Liver (tissue), 9 donors: ENCODE data around the gene POP4. TPM values are rescaled to one million over a fixed set of nuclear protein-coding genes. Genes with fewer than 3 reads are reported as not detected.

Source experiments
- DNase-seq: peaks from one replicate; pipeline ENCODE4 v3.0.0-alpha.2; 2017; ENCODE audit warnings: low spot score
- H3K27ac ChIP-seq, 2 donors: one replicate each; pipeline ENCODE4 v1.7.0; 2013; ENCODE audit warnings: inconsistent platforms in 2 of 2, low read length in 2 of 2, control low read depth in 1 of 2, low read depth in 1 of 2, mild to moderate bottlenecking in 1 of 2
- H3K27me3 ChIP-seq, 4 donors: one replicate each; pipeline versions ENCODE4 v1.6.1 to v1.7.0; 2013; ENCODE audit warnings: low read length in 3 of 4, inconsistent platforms in 1 of 4, mild to moderate bottlenecking in 1 of 4, moderate library complexity in 1 of 4; ENCODE audit not compliant: control insufficient read depth in 4 of 4, insufficient read depth in 4 of 4
- H3K36me3 ChIP-seq, 4 donors: one replicate each; pipeline versions ENCODE4 v1.6.1 to v1.7.0; 2013; ENCODE audit warnings: low read length in 3 of 4, mild to moderate bottlenecking in 3 of 4, low read depth in 1 of 4, moderate library complexity in 1 of 4; ENCODE audit not compliant: control insufficient read depth in 4 of 4, insufficient read depth in 3 of 4
- H3K4me1 ChIP-seq, 4 donors: one replicate each; pipeline versions ENCODE4 v1.6.1 to v1.7.0; 2013; ENCODE audit warnings: low read length in 3 of 4, mild to moderate bottlenecking in 3 of 4, moderate library complexity in 1 of 4; ENCODE audit not compliant: control insufficient read depth in 4 of 4, insufficient read depth in 4 of 4
- H3K4me3 ChIP-seq, 3 donors: one replicate each; pipeline versions ENCODE4 v1.6.1 to v1.7.0; 2013; ENCODE audit warnings: low read length in 3 of 3, control low read depth in 1 of 3, low read depth in 1 of 3, mild to moderate bottlenecking in 1 of 3
- H3K9ac ChIP-seq, 2 donors: one replicate each; pipeline ENCODE4 v1.7.0; 2013; ENCODE audit warnings: low read length in 2 of 2, mild to moderate bottlenecking in 2 of 2, moderate library complexity in 2 of 2, control low read depth in 1 of 2, low read depth in 1 of 2
- H3K9me3 ChIP-seq, 4 donors: one replicate each; pipeline versions ENCODE4 v1.6.1 to v1.7.0; 2013; ENCODE audit warnings: low read length in 3 of 4; ENCODE audit not compliant: control insufficient read depth in 4 of 4
- EGR1 ChIP-seq, 2 donors: IDR thresholded peaks; 2 replicates each; pipeline ENCODE4 v1.6.1; 2016 to 2018; ENCODE audit warnings: antibody characterized with exemption in 2 of 2, low read depth in 2 of 2
- FOXA1 ChIP-seq: IDR thresholded peaks from 2 replicates; pipeline ENCODE4 v1.6.1; 2016; ENCODE audit warnings: antibody characterized with exemption
- FOXA2 ChIP-seq: IDR thresholded peaks from 2 replicates; pipeline ENCODE4 v1.6.1; 2016; ENCODE audit warnings: antibody characterized with exemption
- GABPA ChIP-seq, 2 donors: IDR thresholded peaks in 1 of 2; conservative IDR thresholded peaks in 1 of 2; 2 replicates each; pipeline ENCODE4 v1.6.1; 2016; ENCODE audit warnings: antibody characterized with exemption in 2 of 2, mild to moderate bottlenecking in 1 of 2, moderate library complexity in 1 of 2
- HNF4A ChIP-seq, 2 donors: conservative IDR thresholded peaks; 2 replicates each; pipeline ENCODE4 v1.6.1; 2016; ENCODE audit warnings: antibody characterized with exemption in 2 of 2, mild to moderate bottlenecking in 2 of 2
- HNF4G ChIP-seq: IDR thresholded peaks from 2 replicates; pipeline ENCODE4 v1.6.1; 2016; ENCODE audit warnings: antibody characterized with exemption
- JUND ChIP-seq, 2 donors: IDR thresholded peaks; 2 replicates each; pipeline ENCODE4 v1.6.1; 2016; ENCODE audit warnings: antibody characterized with exemption in 2 of 2
- NR2F2 ChIP-seq: IDR thresholded peaks from 2 replicates; pipeline ENCODE4 v1.6.1; 2016; ENCODE audit warnings: antibody characterized with exemption
- RAD21 ChIP-seq, 2 donors: IDR thresholded peaks; 2 replicates each; pipeline ENCODE4 v1.6.1; 2016; ENCODE audit warnings: antibody characterized with exemption in 2 of 2, mild to moderate bottlenecking in 2 of 2
- RXRA ChIP-seq, 2 donors: IDR thresholded peaks; 2 replicates each; pipeline ENCODE4 v1.6.1; 2017 to 2018; ENCODE audit warnings: antibody characterized with exemption in 2 of 2, mild to moderate bottlenecking in 1 of 2
- SP1 ChIP-seq: IDR thresholded peaks from 2 replicates; pipeline ENCODE4 v1.6.1; 2018; ENCODE audit warnings: antibody characterized with exemption, mild to moderate bottlenecking
- TAF1 ChIP-seq: conservative IDR thresholded peaks from 2 replicates; pipeline ENCODE4 v1.6.1; 2016; ENCODE audit warnings: antibody characterized with exemption, mild to moderate bottlenecking
- YY1 ChIP-seq: IDR thresholded peaks from 2 replicates; pipeline ENCODE4 v1.6.1; 2016; ENCODE audit warnings: antibody characterized with exemption, mild to moderate bottlenecking
- WGBS: extraction: QIAGEN DNeasy Blood & Tissue Kit; methylation state at CpG from one replicate; pipeline ENCODE4 v1.1.7; 2013; 5-methylcytosine and 5-hydroxymethylcytosine counted together
- polyA plus RNA-seq, 2 donors: library from polyadenylated mRNA; stranded (reverse) in 1 of 2; unstranded in 1 of 2; fragments of 200-250 nt in 1 of 2; fragments of >200 nt in 1 of 2; fragmentation: Nextera tagmentation in 1 of 2; extraction: Ambion mirVana in 1 of 2; gene quantifications; one replicate each; pipeline versions ENCODE4 v1.2.1 to v1.2.3, GENCODE V29; 2013 to 2015
- total RNA-seq, 2 donors: library from RNA; depleted of rRNA; stranded (reverse); fragments of >200 nt; gene quantifications; one replicate each; pipeline ENCODE4 v1.2.3, GENCODE V29; 2014
- TF ChIP-seq, protein P1 (sequence below): IDR thresholded peaks from 2 replicates; pipeline ENCODE4 v1.6.1; 2016; ENCODE audit warnings: antibody characterized with exemption
- TF ChIP-seq, protein P2 (sequence below): IDR thresholded peaks from 2 replicates; pipeline ENCODE4 v1.6.1; 2016; ENCODE audit warnings: antibody characterized with exemption
- TF ChIP-seq, protein P3 (sequence below): fragments of 150-350 bp; IDR thresholded peaks from 2 replicates; pipeline ENCODE4 v1.5.1; 2017; ENCODE audit warnings: improper control_type of control experiment, low read depth, low read length; ENCODE audit not compliant: missing input control
- TF ChIP-seq, protein P4 (sequence below): IDR thresholded peaks from 2 replicates; pipeline ENCODE4 v1.6.1; 2016; ENCODE audit warnings: antibody characterized with exemption
- TF ChIP-seq, protein P5 (sequence below): IDR thresholded peaks from 2 replicates; pipeline ENCODE4 v1.6.1; 2016; ENCODE audit warnings: antibody characterized with exemption, mild to moderate bottlenecking
- donor health status: healthy.
- donor health status: healthy.
- donor health status: healthy.
- donor health status: healthy.
- donor health status: healthy.

Gene POP4
- total and polyA plus RNA-seq, 4 donors, result 33.7 to 61.6 (median 38.9) TPM

DNA sequence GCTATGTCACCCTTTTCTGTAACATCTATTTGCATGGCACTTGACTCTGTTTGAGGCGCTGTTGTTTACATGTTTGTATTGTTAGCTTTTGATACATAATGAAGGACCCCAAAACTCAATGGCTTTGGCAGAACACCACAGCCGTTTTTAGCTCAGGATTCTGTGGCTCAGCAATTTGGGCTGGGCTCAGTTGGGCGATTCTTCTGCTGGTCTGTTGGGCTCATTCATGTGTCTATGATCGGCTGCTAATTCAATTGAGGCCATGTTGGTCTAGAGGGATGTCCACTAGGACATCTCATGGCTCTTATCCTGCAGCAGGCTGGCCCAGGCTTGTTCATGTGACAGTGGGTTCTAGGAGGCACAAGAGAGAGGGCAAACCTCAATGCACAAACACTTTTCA, 46.3 kb upstream of the POP4 start:
- H3K36me3 ChIP-seq, result no peaks in the 10 kb centered on the region
- no peak overlapping the region for H3K4me3 ChIP-seq
- WGBS, result 80% methylated on average over 4 of the region's 4 CpGs
- no peak for DNase-seq
- H3K27ac ChIP-seq, result no peak overlapping the region
- H3K4me1 ChIP-seq, result no peaks in the 10 kb centered on the region
- TF ChIP-seq, protein P1, sequence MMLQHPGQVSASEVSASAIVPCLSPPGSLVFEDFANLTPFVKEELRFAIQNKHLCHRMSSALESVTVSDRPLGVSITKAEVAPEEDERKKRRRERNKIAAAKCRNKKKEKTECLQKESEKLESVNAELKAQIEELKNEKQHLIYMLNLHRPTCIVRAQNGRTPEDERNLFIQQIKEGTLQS, result no peak
- TF ChIP-seq RAD21 (IDR thresholded peaks at IDR 0.05), result no peak
- TF ChIP-seq FOXA1, result no peak
- no peak for TF ChIP-seq HNF4A (conservative IDR thresholded peaks at IDR 0.05)
- TF ChIP-seq JUND (IDR thresholded peaks at IDR 0.05), result no peak
- no peak for TF ChIP-seq NR2F2
- TF ChIP-seq, protein P2, sequence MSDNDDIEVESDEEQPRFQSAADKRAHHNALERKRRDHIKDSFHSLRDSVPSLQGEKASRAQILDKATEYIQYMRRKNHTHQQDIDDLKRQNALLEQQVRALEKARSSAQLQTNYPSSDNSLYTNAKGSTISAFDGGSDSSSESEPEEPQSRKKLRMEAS, result no peak
- TF ChIP-seq GABPA (IDR thresholded peaks at IDR 0.05 in 1 of 2, conservative IDR thresholded peaks at IDR 0.05 in 1 of 2), result no peak
- TF ChIP-seq HNF4G, result no peak
- TF ChIP-seq, protein P3, sequence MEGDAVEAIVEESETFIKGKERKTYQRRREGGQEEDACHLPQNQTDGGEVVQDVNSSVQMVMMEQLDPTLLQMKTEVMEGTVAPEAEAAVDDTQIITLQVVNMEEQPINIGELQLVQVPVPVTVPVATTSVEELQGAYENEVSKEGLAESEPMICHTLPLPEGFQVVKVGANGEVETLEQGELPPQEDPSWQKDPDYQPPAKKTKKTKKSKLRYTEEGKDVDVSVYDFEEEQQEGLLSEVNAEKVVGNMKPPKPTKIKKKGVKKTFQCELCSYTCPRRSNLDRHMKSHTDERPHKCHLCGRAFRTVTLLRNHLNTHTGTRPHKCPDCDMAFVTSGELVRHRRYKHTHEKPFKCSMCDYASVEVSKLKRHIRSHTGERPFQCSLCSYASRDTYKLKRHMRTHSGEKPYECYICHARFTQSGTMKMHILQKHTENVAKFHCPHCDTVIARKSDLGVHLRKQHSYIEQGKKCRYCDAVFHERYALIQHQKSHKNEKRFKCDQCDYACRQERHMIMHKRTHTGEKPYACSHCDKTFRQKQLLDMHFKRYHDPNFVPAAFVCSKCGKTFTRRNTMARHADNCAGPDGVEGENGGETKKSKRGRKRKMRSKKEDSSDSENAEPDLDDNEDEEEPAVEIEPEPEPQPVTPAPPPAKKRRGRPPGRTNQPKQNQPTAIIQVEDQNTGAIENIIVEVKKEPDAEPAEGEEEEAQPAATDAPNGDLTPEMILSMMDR, result no peak
- TF ChIP-seq YY1, result no peak
- no peak for TF ChIP-seq RXRA (IDR thresholded peaks at IDR 0.05)
- TF ChIP-seq TAF1, result no peak
- TF ChIP-seq FOXA2, result no peak
- TF ChIP-seq, protein P4, sequence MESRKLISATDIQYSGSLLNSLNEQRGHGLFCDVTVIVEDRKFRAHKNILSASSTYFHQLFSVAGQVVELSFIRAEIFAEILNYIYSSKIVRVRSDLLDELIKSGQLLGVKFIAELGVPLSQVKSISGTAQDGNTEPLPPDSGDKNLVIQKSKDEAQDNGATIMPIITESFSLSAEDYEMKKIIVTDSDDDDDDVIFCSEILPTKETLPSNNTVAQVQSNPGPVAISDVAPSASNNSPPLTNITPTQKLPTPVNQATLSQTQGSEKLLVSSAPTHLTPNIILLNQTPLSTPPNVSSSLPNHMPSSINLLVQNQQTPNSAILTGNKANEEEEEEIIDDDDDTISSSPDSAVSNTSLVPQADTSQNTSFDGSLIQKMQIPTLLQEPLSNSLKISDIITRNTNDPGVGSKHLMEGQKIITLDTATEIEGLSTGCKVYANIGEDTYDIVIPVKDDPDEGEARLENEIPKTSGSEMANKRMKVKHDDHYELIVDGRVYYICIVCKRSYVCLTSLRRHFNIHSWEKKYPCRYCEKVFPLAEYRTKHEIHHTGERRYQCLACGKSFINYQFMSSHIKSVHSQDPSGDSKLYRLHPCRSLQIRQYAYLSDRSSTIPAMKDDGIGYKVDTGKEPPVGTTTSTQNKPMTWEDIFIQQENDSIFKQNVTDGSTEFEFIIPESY, result no peak
- no peak overlapping the region for H3K9ac ChIP-seq
- peaks cover 0 to 8% (median 3%) of the 10 kb centered on the region in 4 donors for H3K9me3 ChIP-seq
- H3K27me3 ChIP-seq, result peaks cover 0 to 2% (median 0%) of the 10 kb centered on the region in 4 donors

DNA sequence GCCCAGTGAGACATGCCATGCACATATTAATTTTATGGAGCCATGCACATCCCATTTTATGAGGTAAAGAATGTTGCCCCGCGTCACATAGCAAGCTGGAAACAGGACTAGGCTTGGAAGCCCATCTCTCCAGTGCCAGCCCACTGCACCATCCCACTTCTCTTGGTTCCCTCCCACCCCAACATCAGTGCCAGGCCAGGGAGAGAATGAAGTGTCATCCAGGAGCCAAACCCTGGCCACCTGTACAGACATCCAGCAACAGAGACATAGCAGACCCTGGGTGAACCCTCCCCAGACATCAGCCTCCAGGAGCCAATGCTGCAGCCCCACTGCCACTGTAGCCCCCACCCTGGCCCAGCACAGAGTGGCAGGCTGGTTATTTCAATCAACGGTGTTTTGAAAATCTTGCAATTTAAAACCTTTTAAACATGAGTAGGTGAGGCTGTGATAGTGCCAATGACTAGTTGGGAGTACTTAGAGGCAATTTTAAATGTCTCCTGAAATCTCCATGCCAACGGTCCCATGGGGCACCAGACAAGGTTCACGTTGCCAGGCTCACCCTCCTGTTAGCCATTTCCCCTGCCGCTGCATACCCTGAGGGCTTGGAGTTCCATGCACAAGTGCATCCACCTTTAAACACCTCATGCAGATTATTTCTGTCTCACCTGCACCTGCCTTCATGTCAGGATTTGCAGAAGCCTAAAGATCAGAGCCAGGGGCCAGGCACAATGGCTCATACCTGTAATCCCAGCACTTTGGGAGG, 45.6 kb upstream of the POP4 start:
- Histone ChIP-seq H3K9ac (no peak overlapping the region), H3K36me3 (no peaks in the 10 kb centered on the region), H3K27me3 (peaks cover 0 to 2% (median 0%) of the 10 kb centered on the region in 4 donors), H3K9me3 (peaks cover 0 to 8% (median 3%) of the 10 kb centered on the region in 4 donors), H3K4me1 (no peaks in the 10 kb centered on the region), H3K4me3 (no peak overlapping the region), H3K27ac (no peak overlapping the region)
- 79% methylated on average over 6 of the region's 6 CpGs for WGBS
- DNase-seq, result no peak
- TF ChIP-seq TAF1 (no peak), HNF4G (no peak), JUND (IDR thresholded peaks at IDR 0.05) (no peak), SP1 (no peak), FOXA1 (no peak), RXRA (IDR thresholded peaks at IDR 0.05) (no peak), RAD21 (IDR thresholded peaks at IDR 0.05) (no peak), NR2F2 (no peak), EGR1 (IDR thresholded peaks at IDR 0.05; ENCODE audit: low read depth in 2 of 2) (no peak)
- TF ChIP-seq, protein P5, sequence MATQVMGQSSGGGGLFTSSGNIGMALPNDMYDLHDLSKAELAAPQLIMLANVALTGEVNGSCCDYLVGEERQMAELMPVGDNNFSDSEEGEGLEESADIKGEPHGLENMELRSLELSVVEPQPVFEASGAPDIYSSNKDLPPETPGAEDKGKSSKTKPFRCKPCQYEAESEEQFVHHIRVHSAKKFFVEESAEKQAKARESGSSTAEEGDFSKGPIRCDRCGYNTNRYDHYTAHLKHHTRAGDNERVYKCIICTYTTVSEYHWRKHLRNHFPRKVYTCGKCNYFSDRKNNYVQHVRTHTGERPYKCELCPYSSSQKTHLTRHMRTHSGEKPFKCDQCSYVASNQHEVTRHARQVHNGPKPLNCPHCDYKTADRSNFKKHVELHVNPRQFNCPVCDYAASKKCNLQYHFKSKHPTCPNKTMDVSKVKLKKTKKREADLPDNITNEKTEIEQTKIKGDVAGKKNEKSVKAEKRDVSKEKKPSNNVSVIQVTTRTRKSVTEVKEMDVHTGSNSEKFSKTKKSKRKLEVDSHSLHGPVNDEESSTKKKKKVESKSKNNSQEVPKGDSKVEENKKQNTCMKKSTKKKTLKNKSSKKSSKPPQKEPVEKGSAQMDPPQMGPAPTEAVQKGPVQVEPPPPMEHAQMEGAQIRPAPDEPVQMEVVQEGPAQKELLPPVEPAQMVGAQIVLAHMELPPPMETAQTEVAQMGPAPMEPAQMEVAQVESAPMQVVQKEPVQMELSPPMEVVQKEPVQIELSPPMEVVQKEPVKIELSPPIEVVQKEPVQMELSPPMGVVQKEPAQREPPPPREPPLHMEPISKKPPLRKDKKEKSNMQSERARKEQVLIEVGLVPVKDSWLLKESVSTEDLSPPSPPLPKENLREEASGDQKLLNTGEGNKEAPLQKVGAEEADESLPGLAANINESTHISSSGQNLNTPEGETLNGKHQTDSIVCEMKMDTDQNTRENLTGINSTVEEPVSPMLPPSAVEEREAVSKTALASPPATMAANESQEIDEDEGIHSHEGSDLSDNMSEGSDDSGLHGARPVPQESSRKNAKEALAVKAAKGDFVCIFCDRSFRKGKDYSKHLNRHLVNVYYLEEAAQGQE, result no peak
